Measurements from ENCODE around the gene ACHE. TPM values are rescaled to one million over a fixed set of nuclear protein-coding genes. Genes with fewer than 3 reads are reported as not detected.
"Not testable (repeated sequence)": the region's sequence is repeated elsewhere in the genome, so short reads cannot be mapped to it uniquely, and the experiment has no call there.

ACHE gene
- polyA plus RNA-seq (ENCODE audit: insufficient read length in 4 of 4): 1 to 10 TPM; 3.8 to 5.6 (median 4.9) TPM

GRCh38 chr7:100895701-100895955 is at the start of gene ACHE:
Gene ACHE (minus strand): TSS chr7:100895888. CDS start chr7:100894232, 1,656 bp downstream.
- no peak for DNase-seq (ENCODE audit: low read depth in 4 of 4, low spot score in 2 of 4)

- no peak for DNase-seq (ENCODE audit: low read depth in 4 of 4, low spot score in 2 of 4)
These were observed 48.5 kb upstream of the ACHE start for GRCh38 chr7:100944138-100944537.

- no peak for DNase-seq (ENCODE audit: low read depth in 4 of 4, low spot score in 2 of 4)
These were observed 48.0 kb upstream of the ACHE start for GRCh38 chr7:100943693-100944092.

- no peak for DNase-seq (ENCODE audit: low read depth in 4 of 4, low spot score in 2 of 4)
These were observed 46.5 kb upstream of the ACHE start for GRCh38 chr7:100942045-100942774.

GRCh38 chr7:100936167-100936566 is 40.5 kb upstream of the ACHE start:
- DNase-seq (ENCODE audit: low read depth in 4 of 4, low spot score in 2 of 4): not testable (repeated sequence)

GRCh38 chr7:100935381-100935780 is 39.7 kb upstream of the ACHE start:
- DNase-seq (ENCODE audit: low read depth in 4 of 4, low spot score in 2 of 4): not testable (repeated sequence)

GRCh38 chr7:100933734-100934133 is 38.0 kb upstream of the ACHE start:
- DNase-seq (ENCODE audit: low read depth in 4 of 4, low spot score in 2 of 4): no peak

GRCh38 chr7:100929808-100930174 is 34.1 kb upstream of the ACHE start:
- no peak for DNase-seq (ENCODE audit: low read depth in 4 of 4, low spot score in 2 of 4)

- DNase-seq (ENCODE audit: low read depth in 4 of 4, low spot score in 2 of 4): not testable (repeated sequence)
These were observed 27.9 kb upstream of the ACHE start for GRCh38 chr7:100923616-100924015.

GRCh38 chr7:100921039-100921438 is 25.4 kb upstream of the ACHE start:
- no peak for DNase-seq (ENCODE audit: low read depth in 4 of 4, low spot score in 2 of 4)

GRCh38 chr7:100919779-100920437 is 24.2 kb upstream of the ACHE start:
- DNase-seq (ENCODE audit: low read depth in 4 of 4, low spot score in 2 of 4): not testable (repeated sequence)

GRCh38 chr7:100919335-100919734 is 23.6 kb upstream of the ACHE start:
- not testable (repeated sequence) for DNase-seq (ENCODE audit: low read depth in 4 of 4, low spot score in 2 of 4)

GRCh38 chr7:100914879-100915447 is 19.3 kb upstream of the ACHE start:
- no peak for DNase-seq (ENCODE audit: low read depth in 4 of 4, low spot score in 2 of 4)

- no peak for DNase-seq (ENCODE audit: low read depth in 4 of 4, low spot score in 2 of 4)
These were observed 18.7 kb upstream of the ACHE start for GRCh38 chr7:100914208-100914878.

GRCh38 chr7:100911484-100911883 is 15.8 kb upstream of the ACHE start:
- DNase-seq (ENCODE audit: low read depth in 4 of 4, low spot score in 2 of 4): no peak

GRCh38 chr7:100910443-100910842 is 14.8 kb upstream of the ACHE start:
- not testable (repeated sequence) for DNase-seq (ENCODE audit: low read depth in 4 of 4, low spot score in 2 of 4)

GRCh38 chr7:100908512-100908911 is 12.8 kb upstream of the ACHE start:
- DNase-seq (ENCODE audit: low read depth in 4 of 4, low spot score in 2 of 4): no peak

GRCh38 chr7:100902638-100903037 is 7.0 kb upstream of the ACHE start:
- no peak for DNase-seq (ENCODE audit: low read depth in 4 of 4, low spot score in 2 of 4)

GRCh38 chr7:100901921-100902332 is 6.2 kb upstream of the ACHE start:
- no peak for DNase-seq (ENCODE audit: low read depth in 4 of 4, low spot score in 2 of 4)

- no peak for DNase-seq (ENCODE audit: low read depth in 4 of 4, low spot score in 2 of 4)
These were observed 5.3 kb upstream of the ACHE start for GRCh38 chr7:100900978-100901377.

GRCh38 chr7:100899432-100899831 is 3.7 kb upstream of the ACHE start:
- DNase-seq (ENCODE audit: low read depth in 4 of 4, low spot score in 2 of 4): no peak

Measured in left renal cortex interstitium (tissue), 4 donors.